BLaER1 treated with 17β-estradiol and CSF1 and Interleukin-3, amounts not matched to agents 10 nM and 100 nM (cell line): ENCODE data around the gene DNAH1.

Source experiments
- H3K27ac ChIP-seq, 11 experiments: shearing (Covaris generic); formaldehyde crosslinking; 2 replicates each; pipeline ENCODE4 v1.8.1; 2022
- H3K27me3 ChIP-seq, 11 experiments: shearing (Covaris generic); formaldehyde crosslinking; 2 replicates each; pipeline ENCODE4 v1.8.1; 2022
- H3K36me3 ChIP-seq, 11 experiments: shearing (Covaris generic); formaldehyde crosslinking; 2 replicates each; pipeline ENCODE4 v1.8.1; 2022
- H3K4me1 ChIP-seq, 10 experiments: shearing (Covaris generic); formaldehyde crosslinking; 2 replicates each; pipeline ENCODE4 v1.8.1; 2022
- H3K4me2 ChIP-seq, 11 experiments: shearing (Covaris generic); formaldehyde crosslinking; 2 replicates each; pipeline ENCODE4 v1.8.1; 2022
- H3K4me3 ChIP-seq, 10 experiments: shearing (Covaris generic); formaldehyde crosslinking; 2 replicates each; pipeline ENCODE4 v1.8.1; 2022
- H3K9ac ChIP-seq, 11 experiments: shearing (Covaris generic); formaldehyde crosslinking; 2 replicates each; pipeline ENCODE4 v1.8.1; 2022
- H3K9me3 ChIP-seq, 11 experiments: shearing (Covaris generic); formaldehyde crosslinking; replicated peaks in 1 of 11; 2 replicates each; pipeline ENCODE4 v1.8.1; 2022
- H4K20me1 ChIP-seq, 11 experiments: shearing (Covaris generic); formaldehyde crosslinking; 2 replicates each; pipeline ENCODE4 v1.8.1; 2022
- Cebpa-rat ChIP-seq, 11 experiments: shearing (Covaris generic); IDR thresholded peaks; 2 replicates each; pipeline ENCODE4 v1.8.1; 2022

DNAH1 gene

DNA sequence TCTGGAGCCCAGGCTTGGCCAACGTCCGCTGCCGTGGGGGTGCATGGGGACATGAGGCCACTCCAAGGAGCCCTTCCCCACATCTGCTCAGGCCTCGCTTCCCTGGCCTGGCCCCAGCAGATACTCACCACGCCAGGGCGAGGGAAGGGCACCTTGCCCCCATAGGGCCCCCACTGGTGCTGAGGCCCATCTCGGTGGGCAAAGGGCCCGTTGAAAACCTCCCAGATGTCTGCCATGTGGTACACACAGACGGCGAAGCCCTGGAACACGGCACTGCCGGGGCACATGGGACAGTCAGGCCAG, 124.1 kb downstream of the DNAH1 start:
- no peak for TF ChIP-seq Cebpa-rat (IDR thresholded peaks at IDR 0.05)
- Histone ChIP-seq H3K4me3 (no peak overlapping the region), H3K27ac (no peak overlapping the region), H3K27me3 (peaks cover 6 to 70% (median 51%) of the 10 kb centered on the region in 11 experiments; a peak in 19 of 22 replicates), H3K4me2 (no peak overlapping the region), H3K36me3 (peaks cover 0 to 50% (median 0%) of the 10 kb centered on the region in 11 experiments; a peak in 6 of 22 replicates), H3K9ac (no peak overlapping the region), H4K20me1 (peaks cover 0 to 40% (median 20%) of the 10 kb centered on the region in 11 experiments; a peak in 13 of 22 replicates), H3K9me3 (no peaks in the 10 kb centered on the region), H3K4me1 (peaks cover 55 to 89% (median 75%) of the 10 kb centered on the region in 10 experiments)

DNA sequence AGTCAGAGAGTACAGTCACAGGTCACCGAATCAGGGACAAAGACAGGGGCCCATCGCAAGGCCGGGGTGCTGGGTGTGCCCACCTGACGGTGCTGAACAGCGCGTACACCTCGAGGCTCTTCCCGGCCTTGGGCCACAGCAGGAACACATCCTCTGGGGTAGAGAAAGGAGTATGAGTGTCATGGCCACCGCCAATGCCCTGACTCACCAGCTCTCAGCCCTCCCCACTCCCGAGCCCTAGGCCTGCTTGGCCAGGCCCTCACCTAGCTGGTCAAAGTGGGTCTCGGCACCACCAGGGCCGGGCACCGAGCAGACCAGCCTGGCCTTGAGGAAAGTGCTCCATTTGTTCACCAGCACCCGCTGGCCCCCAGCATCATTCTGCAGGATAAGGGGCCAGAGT, 124.6 kb downstream of the DNAH1 start:
- H3K4me2 ChIP-seq = peak overlapping the region in 1 of 11 experiments; percentile 7; a peak in 3 of 22 replicates
- no peak overlapping the region for H3K4me3 ChIP-seq
- H3K27ac ChIP-seq = no peak overlapping the region
- peaks cover 0 to 46% (median 0%) of the 10 kb centered on the region in 11 experiments; a peak in 6 of 22 replicates for H3K36me3 ChIP-seq
- no peak for TF ChIP-seq Cebpa-rat (IDR thresholded peaks at IDR 0.05)
- H3K4me1 ChIP-seq = peaks cover 55 to 87% (median 75%) of the 10 kb centered on the region in 10 experiments
- peaks cover 6 to 75% (median 55%) of the 10 kb centered on the region in 11 experiments; a peak in 20 of 22 replicates for H3K27me3 ChIP-seq
- no peak overlapping the region for H3K9ac ChIP-seq
- H4K20me1 ChIP-seq = peaks cover 0 to 44% (median 20%) of the 10 kb centered on the region in 11 experiments; a peak in 13 of 22 replicates
- H3K9me3 ChIP-seq = no peaks in the 10 kb centered on the region

DNA sequence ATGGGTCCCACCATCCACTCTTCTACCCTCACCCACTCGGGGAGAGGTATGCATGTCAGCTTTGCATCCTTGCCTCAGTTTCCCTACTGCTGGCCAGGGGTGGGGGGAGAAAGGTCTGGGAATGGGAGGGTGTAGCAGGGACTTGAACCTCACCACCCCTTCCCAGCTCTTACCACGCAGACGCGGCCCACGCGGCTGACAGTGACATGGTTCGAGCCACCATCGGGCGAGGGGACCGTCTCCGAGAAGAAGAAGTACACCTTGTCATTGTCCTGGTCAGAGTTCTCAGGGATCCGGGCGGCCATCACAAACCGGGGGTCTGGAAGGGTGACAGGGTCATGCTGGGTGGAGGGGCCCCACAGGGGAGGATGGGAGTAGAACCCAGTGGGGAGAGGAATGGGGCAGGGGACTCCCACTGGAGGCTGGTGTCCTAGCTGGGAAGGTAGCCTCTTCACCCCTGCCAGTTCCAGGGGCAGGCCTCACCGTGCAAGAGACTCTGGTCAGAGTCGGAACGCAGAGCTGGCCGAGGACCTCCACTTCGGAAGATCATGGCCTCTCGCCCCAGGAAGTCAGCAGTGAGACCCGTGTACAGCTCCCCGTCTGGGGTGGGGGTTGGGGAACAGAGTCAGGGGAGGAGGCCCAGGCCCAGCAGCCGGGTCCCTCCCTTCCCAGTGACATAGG, 125.1 kb downstream of the DNAH1 start:
- Histone ChIP-seq H3K9me3 (no peaks in the 10 kb centered on the region), H4K20me1 (peaks cover 0 to 46% (median 20%) of the 10 kb centered on the region in 11 experiments; a peak in 13 of 22 replicates), H3K27ac (no peak overlapping the region), H3K36me3 (peaks cover 0 to 43% (median 0%) of the 10 kb centered on the region in 11 experiments; a peak in 6 of 22 replicates), H3K9ac (no peak overlapping the region), H3K27me3 (peaks cover 6 to 80% (median 60%) of the 10 kb centered on the region in 11 experiments; a peak in 21 of 22 replicates), H3K4me1 (peaks cover 49 to 84% (median 70%) of the 10 kb centered on the region in 10 experiments), H3K4me2 (peak overlapping the region in 4 of 11 experiments; percentile 7 to 99 (median 98); a peak in 2 of 22 replicates), H3K4me3 (no peak overlapping the region)
- no peak for TF ChIP-seq Cebpa-rat (IDR thresholded peaks at IDR 0.05)

DNA sequence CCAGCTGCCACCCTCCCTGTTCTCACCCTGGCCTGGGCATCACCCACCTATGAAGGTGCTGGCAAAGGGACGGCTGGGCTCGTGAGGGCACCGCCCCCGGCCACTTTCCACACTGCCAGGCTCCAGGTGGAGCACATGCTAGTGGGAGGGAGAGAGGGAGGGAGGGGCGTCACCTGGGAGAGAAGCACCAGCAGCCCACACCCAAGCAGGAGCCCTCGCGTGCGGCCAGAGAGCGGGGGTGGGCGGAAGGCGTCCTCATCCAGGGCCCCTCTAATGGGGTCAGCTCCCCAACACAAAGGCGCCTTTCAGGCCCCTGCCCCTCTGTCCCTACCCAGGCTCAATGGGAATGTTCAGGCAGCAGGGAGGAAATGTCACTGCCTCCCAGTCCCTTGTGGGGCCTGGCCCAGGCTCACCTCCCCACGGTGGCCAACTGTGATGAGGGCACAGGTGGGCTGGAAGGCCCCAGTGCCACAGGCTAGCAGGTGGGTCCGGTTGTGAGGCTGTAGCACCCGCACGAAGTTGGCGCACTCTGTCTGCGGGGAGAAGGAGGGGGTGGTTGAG, 125.7 kb downstream of the DNAH1 start:
- TF ChIP-seq Cebpa-rat (IDR thresholded peaks at IDR 0.05) = no peak

DNA sequence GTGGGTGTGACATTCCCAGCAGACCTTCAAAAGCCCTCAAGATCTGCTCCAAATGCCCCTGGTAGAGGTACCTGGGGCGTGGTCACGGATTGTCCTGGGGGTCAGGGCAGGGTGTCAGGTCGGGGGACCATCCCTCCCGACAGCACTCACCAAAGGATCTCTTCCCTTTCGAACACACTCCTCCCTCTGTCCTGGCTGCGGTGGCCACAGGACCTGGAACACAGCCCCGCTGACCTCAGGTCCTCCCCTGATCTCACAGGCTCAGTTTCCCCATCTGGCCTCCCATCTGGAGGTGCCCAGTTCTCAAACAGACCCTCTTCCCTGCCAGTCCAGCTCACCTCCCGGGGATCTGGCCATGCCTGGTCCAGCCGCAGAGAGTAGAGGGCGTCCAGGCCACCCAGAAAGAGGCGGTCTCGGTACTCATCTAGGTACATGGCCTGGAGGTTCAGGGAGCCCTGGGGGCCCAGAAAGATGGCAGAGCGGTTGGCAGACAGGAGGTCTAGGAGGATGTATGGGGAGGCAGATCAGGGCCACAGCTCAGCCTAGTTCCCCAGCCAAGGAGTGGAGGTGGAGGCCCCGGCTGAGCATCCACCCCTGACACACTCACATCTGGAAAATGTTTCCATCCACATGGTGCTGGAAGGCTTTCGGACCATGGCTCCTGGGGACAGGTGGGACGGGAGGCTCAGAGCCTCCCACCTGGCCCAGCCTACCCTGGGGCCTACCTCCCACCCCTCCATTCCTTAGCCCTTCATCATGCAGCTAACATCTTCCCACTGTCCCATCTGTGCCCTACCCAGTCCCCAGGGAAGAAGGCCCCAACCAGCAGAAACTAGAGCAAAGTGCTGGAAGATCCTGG, 126.5 kb downstream of the DNAH1 start:
- peaks cover 0 to 40% (median 0%) of the 10 kb centered on the region in 11 experiments; a peak in 6 of 22 replicates for H3K36me3 ChIP-seq
- H3K4me3 ChIP-seq = peak overlapping the region in 7 of 10 experiments; percentile 8 to 68 (median 56); a peak in 10 of 20 replicates
- H3K9me3 ChIP-seq = no peaks in the 10 kb centered on the region
- peak overlapping the region; percentile 77 to 99 (median 94) for H3K4me2 ChIP-seq
- H3K4me1 ChIP-seq = peaks cover 35 to 75% (median 56%) of the 10 kb centered on the region in 10 experiments
- no peak for TF ChIP-seq Cebpa-rat (IDR thresholded peaks at IDR 0.05)
- H3K27me3 ChIP-seq = peaks cover 6 to 87% (median 66%) of the 10 kb centered on the region in 11 experiments; a peak in 21 of 22 replicates
- H3K27ac ChIP-seq = peak overlapping the region in 1 of 11 experiments; percentile 42; a peak in 2 of 22 replicates
- peak overlapping the region in 2 of 11 experiments; percentile 14 to 68; a peak in 3 of 22 replicates for H3K9ac ChIP-seq
- H4K20me1 ChIP-seq = peaks cover 0 to 46% (median 25%) of the 10 kb centered on the region in 11 experiments; a peak in 13 of 22 replicates

More for the DNA sequence above, 125.7 kb downstream of the DNAH1 start:
- Histone ChIP-seq H3K36me3 (peaks cover 0 to 43% (median 0%) of the 10 kb centered on the region in 11 experiments; a peak in 6 of 22 replicates), H3K4me1 (peaks cover 43 to 82% (median 64%) of the 10 kb centered on the region in 10 experiments), H3K9me3 (no peaks in the 10 kb centered on the region), H3K27ac (no peak overlapping the region), H3K9ac (no peak overlapping the region), H3K4me3 (no peak overlapping the region), H3K27me3 (peaks cover 6 to 87% (median 66%) of the 10 kb centered on the region in 11 experiments; a peak in 21 of 22 replicates), H4K20me1 (peaks cover 0 to 46% (median 24%) of the 10 kb centered on the region in 11 experiments; a peak in 13 of 22 replicates), H3K4me2 (peak overlapping the region in 9 of 11 experiments; percentile 85 to 99 (median 94); a peak in 10 of 22 replicates)

DNA sequence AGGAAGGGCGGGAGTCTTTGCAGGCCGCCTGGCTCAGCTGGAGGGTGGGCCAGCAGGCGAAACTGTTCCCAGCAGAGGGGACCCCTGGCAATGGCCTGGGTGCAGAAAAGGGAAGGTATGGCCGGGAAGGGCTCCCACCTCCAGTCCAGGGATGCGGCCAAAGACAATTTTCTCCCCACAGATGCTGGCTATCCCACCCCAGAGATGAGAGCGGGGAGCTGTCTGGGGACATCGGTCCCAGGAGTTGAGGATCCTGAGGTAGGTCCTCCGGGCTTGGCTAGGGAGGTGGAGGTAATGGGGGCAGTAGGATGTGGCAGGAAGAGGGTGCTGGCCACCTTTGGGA, 127.1 kb downstream of the DNAH1 start:
- Histone ChIP-seq H3K9ac (peak overlapping the region in 6 of 11 experiments; percentile 14 to 68 (median 54); a peak in 9 of 22 replicates), H3K4me2 (peak overlapping the region; percentile 77 to 99 (median 94)), H3K9me3 (no peaks in the 10 kb centered on the region), H3K27ac (peak overlapping the region in 3 of 11 experiments; percentile 22 to 42 (median 28); a peak in 5 of 22 replicates), H4K20me1 (peaks cover 0 to 46% (median 25%) of the 10 kb centered on the region in 11 experiments; a peak in 13 of 22 replicates), H3K4me3 (peak overlapping the region in 7 of 10 experiments; percentile 8 to 68 (median 56); a peak in 11 of 20 replicates), H3K36me3 (peaks cover 0 to 34% (median 0%) of the 10 kb centered on the region in 11 experiments; a peak in 6 of 22 replicates), H3K4me1 (peaks cover 32 to 69% (median 50%) of the 10 kb centered on the region in 10 experiments), H3K27me3 (peaks cover 6 to 81% (median 66%) of the 10 kb centered on the region in 11 experiments; a peak in 21 of 22 replicates)
- no peak for TF ChIP-seq Cebpa-rat (IDR thresholded peaks at IDR 0.05)

DNA sequence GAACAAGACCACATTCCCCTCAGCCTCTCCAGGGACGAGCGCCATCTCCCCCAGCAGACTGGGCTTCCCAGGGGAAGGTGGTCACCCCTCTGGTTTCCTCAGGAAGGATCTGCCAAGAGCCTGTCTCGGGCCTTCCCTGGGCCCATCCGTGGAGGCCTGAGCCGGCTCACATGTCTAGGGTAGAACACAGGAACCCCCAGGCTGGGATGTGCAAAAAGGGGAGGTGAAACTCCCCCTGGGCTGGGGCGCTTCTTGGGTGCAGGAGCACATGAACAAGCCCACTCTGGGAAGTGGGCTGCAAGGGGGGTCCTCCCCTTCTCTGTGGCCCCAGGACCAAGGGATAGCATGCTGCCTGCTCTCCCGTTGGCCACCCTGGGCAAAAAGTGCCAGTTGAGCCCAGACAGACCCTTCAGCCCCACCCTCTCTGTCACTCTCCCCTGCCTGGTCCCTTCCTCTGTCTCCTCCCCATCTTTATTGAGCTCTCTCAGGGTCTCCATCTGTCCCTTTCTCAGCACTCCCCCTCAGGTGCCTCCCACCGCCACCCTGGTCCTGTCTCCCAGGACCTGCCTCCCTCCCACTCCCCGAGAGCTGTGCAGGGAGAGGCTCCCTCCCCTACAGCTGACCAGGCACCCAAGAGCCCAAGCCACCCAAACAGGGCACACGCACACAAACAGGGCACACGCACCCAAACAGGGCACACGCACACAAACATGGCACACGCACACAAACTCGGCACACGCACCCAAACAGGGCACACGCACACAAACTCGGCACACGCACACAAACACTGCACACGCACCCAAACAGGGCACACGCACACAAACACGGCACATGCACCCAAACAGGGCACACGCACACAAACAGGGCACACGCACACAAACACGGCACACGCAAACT, 127.9 kb downstream of the DNAH1 start:
- Histone ChIP-seq H3K9me3 (no peaks in the 10 kb centered on the region), H3K4me3 (peak overlapping the region in 7 of 10 experiments; percentile 38 to 68 (median 56); a peak in 15 of 20 replicates), H3K27me3 (peaks cover 6 to 74% (median 61%) of the 10 kb centered on the region in 11 experiments; a peak in 21 of 22 replicates), H3K36me3 (peaks cover 0 to 30% (median 0%) of the 10 kb centered on the region in 11 experiments; a peak in 6 of 22 replicates), H3K4me1 (peaks cover 32 to 61% (median 43%) of the 10 kb centered on the region in 10 experiments), H4K20me1 (peaks cover 0 to 46% (median 25%) of the 10 kb centered on the region in 11 experiments; a peak in 13 of 22 replicates), H3K27ac (peak overlapping the region in 7 of 11 experiments; percentile 22 to 47 (median 36); a peak in 9 of 22 replicates), H3K4me2 (peak overlapping the region; percentile 77 to 99 (median 94)), H3K9ac (peak overlapping the region in 8 of 11 experiments; percentile 14 to 68 (median 52); a peak in 13 of 22 replicates)
- TF ChIP-seq Cebpa-rat (IDR thresholded peaks at IDR 0.05) = no peak
